Measurements from ENCODE around the gene ARSG. TPM values are rescaled to one million over a fixed set of nuclear protein-coding genes. Genes with fewer than 3 reads are reported as not detected.

The ARSG gene
- total and polyA plus RNA-seq, 2 of the 8 experiments (the other 6 are each of a cell fraction or from before 2014, with no cell fraction given), result 3.3 to 4.0 TPM

GRCh38 chr17:68368387-68368786 is 77.1 kb downstream of the ARSG start:
- Histone ChIP-seq H3K4ac (replicated peaks; ENCODE audit: insufficient read length, low read depth, low read length) (no peak overlapping the region), H3K4me2 (ENCODE audit: insufficient read depth in 1 of 2, low read depth in 2 of 2, low read length in 2 of 2) (no peak overlapping the region), H4K20me1 (replicated peaks in 1 of 2; ENCODE audit: control insufficient read depth in 1 of 2, insufficient read depth in 2 of 2, low read length in 2 of 2) (no peaks in the 10 kb centered on the region), H2BK20ac (ENCODE audit: low read length) (no peak overlapping the region), H4K5ac (ENCODE audit: insufficient read length, low read depth, low read length) (no peak overlapping the region), H3K27me3 (replicated peaks in 1 of 4; ENCODE audit: control insufficient read depth in 3 of 4, extremely low read depth in 1 of 4, insufficient read depth in 3 of 4, low read length in 3 of 4) (no peaks in the 10 kb centered on the region), H3K14ac (ENCODE audit: insufficient read length) (no peak overlapping the region), H2BK15ac (ENCODE audit: low read length) (no peak overlapping the region), H3K27ac (ENCODE audit: low read depth, low read length) (no peak overlapping the region; the same call in 1 of the 2 replicates), H4K91ac (replicated peaks; ENCODE audit: insufficient read length, low read length) (no peak overlapping the region), H2BK120ac (replicated peaks; ENCODE audit: low read depth, low read length) (no peak overlapping the region), H2AK5ac (ENCODE audit: low read depth, low read length) (no peak overlapping the region), H3K56ac (replicated peaks; ENCODE audit: insufficient read length, low read depth, low read length) (no peak overlapping the region), H3K23ac (ENCODE audit: insufficient read length) (no peak overlapping the region), H2AFZ (ENCODE audit: low read length) (no peak overlapping the region), H3K9ac (replicated peaks in 1 of 4; ENCODE audit: extremely low read depth in 1 of 4, low read depth in 3 of 4, low read length in 3 of 4) (no peak overlapping the region), H3K9me3 (ENCODE audit: insufficient read depth in 2 of 2, low read depth in 1 of 2, low read length in 1 of 2) (no peaks in the 10 kb centered on the region), H3K23me2 (ENCODE audit: low read depth, low read length) (no peaks in the 10 kb centered on the region), H3K4me1 (replicated peaks in 1 of 4; ENCODE audit: control insufficient read depth in 3 of 4, insufficient read depth in 4 of 4, low read length in 3 of 4) (peaks cover 0 to 3% (median 0%) of the 10 kb centered on the region in 4 experiments; a peak in 1 of 7 replicates), H2BK5ac (ENCODE audit: low read depth, low read length) (no peak overlapping the region), H2BK12ac (ENCODE audit: low read depth, low read length) (peak overlapping the region; percentile 4; the same call in 1 of the 2 replicates), H3K18ac (ENCODE audit: extremely low read depth, low read length) (no peak overlapping the region), H4K8ac (ENCODE audit: extremely low read depth, insufficient read depth, low read length) (peak overlapping the region; percentile 86; the same call in 1 of the 2 replicates), H3K4me3 (ENCODE audit: extremely low read depth in 1 of 4, insufficient read depth in 2 of 4, low read depth in 3 of 4, low read length in 4 of 4) (no peak overlapping the region), H3K79me2 (ENCODE audit: control insufficient read depth in 1 of 2, insufficient read depth in 2 of 2, low read length in 2 of 2) (no peaks in the 10 kb centered on the region), H3K79me1 (ENCODE audit: low read depth, low read length) (no peaks in the 10 kb centered on the region), H3K36me3 (ENCODE audit: control insufficient read depth in 2 of 4, insufficient read depth in 4 of 4, low read length in 3 of 4) (no peaks in the 10 kb centered on the region)
- FAIRE-seq (no peak), DNase-seq (ENCODE audit: low read depth in 1 of 2, low spot score in 2 of 2) (no peak)
- POLR2A ChIA-PET (ENCODE audit: partially characterized antibody), result interaction anchor here (0.6 kb wide), 1 partner anchor 67 kb away, joined by 3 read pairs; no protein-coding TSS in a partner anchor
- CTCF ChIA-PET (ENCODE audit: partially characterized antibody), result interaction anchor here (0.5 to 1.7 kb wide), 8 partner anchors 9 to 1191 kb away, joined by 3 to 7 read pairs (median 3); no protein-coding TSS in a partner anchor
- peak; percentile 75 for TF ChIP-seq BACH1 (IDR thresholded peaks at IDR 0.05; ENCODE audit: low read length)
- TF ChIP-seq JUN (IDR thresholded peaks at IDR 0.05; ENCODE audit: low read depth, low read length), result no peak
- peak; percentile 4; the same call in 1 of the 2 replicates for TF ChIP-seq MAFK (IDR thresholded peaks at IDR 0.05; ENCODE audit: low read depth, low read length)
- WGBS, 2 experiments (ENCODE audit: extremely low coverage in 1 of 2, insufficient coverage in 1 of 2, insufficient read length in 1 of 2, insufficient replicate concordance in 2 of 2, low coverage in 1 of 2, low lambda C conversion rate in 2 of 2, missing lambda C conversion rate in 1 of 2), result 75% methylated on average over 5 of the region's 5 CpGs; no CpG with 5 or more reads in 1 of the 2 experiments

All from H1 (cell line).